Measurements from ENCODE around the gene CENPV. TPM values are rescaled to one million over a fixed set of nuclear protein-coding genes. Genes with fewer than 3 reads are reported as not detected.

CENPV gene
- total and polyA plus RNA-seq, 2 experiments from 2014 or later: 40.4 to 52.4 TPM

- peaks cover 33% of the 10 kb centered on the region for H3K79me2 ChIP-seq
- H3K36me3 ChIP-seq (replicated peaks; ENCODE audit: insufficient read depth, low read depth): no peaks in the 10 kb centered on the region
- no peaks in the 10 kb centered on the region for H3K9me2 ChIP-seq (replicated peaks; ENCODE audit: insufficient read depth)
- peaks cover 3% of the 10 kb centered on the region for H4K20me1 ChIP-seq (ENCODE audit: insufficient read depth, poor library complexity, severe bottlenecking)
- under 1% methylated on average over 53 of the region's 75 CpGs for WGBS (ENCODE audit: low lambda C conversion rate, missing lambda C conversion rate)
- peak overlapping the region; percentile 77 for H2AFZ ChIP-seq
- peak overlapping the region; percentile 91 for H3K27ac ChIP-seq
- DNase-seq (ENCODE audit: low spot score): peak; percentile 47
- peak overlapping the region; percentile 84 for H3K4me2 ChIP-seq
- no peak for TF ChIP-seq EZH2phosphoT487 (IDR thresholded peaks at IDR 0.05; ENCODE audit: low read depth, severe bottlenecking, unreplicated experiment)
- TF ChIP-seq CTCF (IDR thresholded peaks at IDR 0.05; ENCODE audit: poor library complexity): no peak
- no peak for TF ChIP-seq EZH2 (IDR thresholded peaks at IDR 0.05; ENCODE audit: borderline replicate concordance)
- no peaks in the 10 kb centered on the region for H3K4me1 ChIP-seq (ENCODE audit: insufficient read depth)
- H3K9me3 ChIP-seq (ENCODE audit: low read depth): no peaks in the 10 kb centered on the region
- H3K27me3 ChIP-seq: no peaks in the 10 kb centered on the region
- peak overlapping the region; percentile 76 for H3K4me3 ChIP-seq
Measured at GRCh38 chr17:16352667-16353316, 477 bp downstream of the CENPV start.

GRCh38 chr17:16352303-16352666 is 984 bp downstream of the CENPV start:
- peak overlapping the region; percentile 77 for H2AFZ ChIP-seq
- no peak for TF ChIP-seq EZH2 (IDR thresholded peaks at IDR 0.05; ENCODE audit: borderline replicate concordance)
- peaks cover 3% of the 10 kb centered on the region for H4K20me1 ChIP-seq (ENCODE audit: insufficient read depth, poor library complexity, severe bottlenecking)
- H3K79me2 ChIP-seq: peaks cover 33% of the 10 kb centered on the region
- no peaks in the 10 kb centered on the region for H3K4me1 ChIP-seq (ENCODE audit: insufficient read depth)
- peak; percentile 66 for DNase-seq (ENCODE audit: low spot score)
- no peaks in the 10 kb centered on the region for H3K9me3 ChIP-seq (ENCODE audit: low read depth)
- H3K36me3 ChIP-seq (replicated peaks; ENCODE audit: insufficient read depth, low read depth): no peaks in the 10 kb centered on the region
- H3K27ac ChIP-seq: peak overlapping the region; percentile 91
- H3K4me2 ChIP-seq: peak overlapping the region; percentile 84
- H3K27me3 ChIP-seq: no peaks in the 10 kb centered on the region
- 0% methylated on average over 25 of the region's 25 CpGs for WGBS (ENCODE audit: low lambda C conversion rate, missing lambda C conversion rate)
- no peaks in the 10 kb centered on the region for H3K9me2 ChIP-seq (replicated peaks; ENCODE audit: insufficient read depth)
- peak overlapping the region; percentile 76 for H3K4me3 ChIP-seq

- 11% methylated on average over 10 of the region's 10 CpGs for WGBS (ENCODE audit: low lambda C conversion rate, missing lambda C conversion rate)
- H3K27ac ChIP-seq: peak overlapping the region; percentile 91
- H3K27me3 ChIP-seq: no peaks in the 10 kb centered on the region
- H2AFZ ChIP-seq: peak overlapping the region; percentile 77
- H3K9me2 ChIP-seq (replicated peaks; ENCODE audit: insufficient read depth): no peaks in the 10 kb centered on the region
- H3K4me2 ChIP-seq: peak overlapping the region; percentile 84
- TF ChIP-seq EZH2 (IDR thresholded peaks at IDR 0.05; ENCODE audit: borderline replicate concordance) (no peak), EZH2phosphoT487 (IDR thresholded peaks at IDR 0.05; ENCODE audit: low read depth, severe bottlenecking, unreplicated experiment) (no peak), CTCF (IDR thresholded peaks at IDR 0.05; ENCODE audit: poor library complexity) (no peak)
- H3K36me3 ChIP-seq (replicated peaks; ENCODE audit: insufficient read depth, low read depth): no peaks in the 10 kb centered on the region
- H3K79me2 ChIP-seq: peaks cover 33% of the 10 kb centered on the region
- H3K9me3 ChIP-seq (ENCODE audit: low read depth): no peaks in the 10 kb centered on the region
- peak overlapping the region; percentile 76 for H3K4me3 ChIP-seq
- H4K20me1 ChIP-seq (ENCODE audit: insufficient read depth, poor library complexity, severe bottlenecking): peaks cover 3% of the 10 kb centered on the region
- H3K4me1 ChIP-seq (ENCODE audit: insufficient read depth): no peaks in the 10 kb centered on the region
- DNase-seq (ENCODE audit: low spot score): no peak
Measured at GRCh38 chr17:16351831-16352230, 1.4 kb downstream of the CENPV start.

- DNase-seq (ENCODE audit: low spot score): no peak
- no peak overlapping the region for H3K27ac ChIP-seq
- H3K4me3 ChIP-seq: no peak overlapping the region
- peaks cover 33% of the 10 kb centered on the region for H3K79me2 ChIP-seq
- H3K4me1 ChIP-seq (ENCODE audit: insufficient read depth): no peaks in the 10 kb centered on the region
- 97% methylated on average over 5 of the region's 5 CpGs for WGBS (ENCODE audit: low lambda C conversion rate, missing lambda C conversion rate)
- no peaks in the 10 kb centered on the region for H3K9me2 ChIP-seq (replicated peaks; ENCODE audit: insufficient read depth)
- H4K20me1 ChIP-seq (ENCODE audit: insufficient read depth, poor library complexity, severe bottlenecking): peaks cover 3% of the 10 kb centered on the region
- H3K27me3 ChIP-seq: no peaks in the 10 kb centered on the region
- H3K4me2 ChIP-seq: no peak overlapping the region
- H3K9me3 ChIP-seq (ENCODE audit: low read depth): no peaks in the 10 kb centered on the region
- H2AFZ ChIP-seq: no peak overlapping the region
- no peaks in the 10 kb centered on the region for H3K36me3 ChIP-seq (replicated peaks; ENCODE audit: insufficient read depth, low read depth)
- TF ChIP-seq CTCF (IDR thresholded peaks at IDR 0.05; ENCODE audit: poor library complexity) (no peak), EZH2phosphoT487 (IDR thresholded peaks at IDR 0.05; ENCODE audit: low read depth, severe bottlenecking, unreplicated experiment) (no peak), EZH2 (IDR thresholded peaks at IDR 0.05; ENCODE audit: borderline replicate concordance) (no peak)
Measured at GRCh38 chr17:16349431-16349830, 3.8 kb downstream of the CENPV start.
